ENCODE results near the gene PDGFA. TPM values are rescaled to one million over a fixed set of nuclear protein-coding genes. Genes with fewer than 3 reads are reported as not detected.

Gene PDGFA
- polyA plus RNA-seq, 1 donor (not counting 4 experiments of a cell fraction or from before 2014, with no cell fraction given) = 14.8 TPM

GRCh38 chr7:524800-525199, 5.2 kb upstream of the PDGFA start:
- Histone ChIP-seq H3K9me3 (ENCODE audit: control insufficient read depth, low read depth, low read length) (no peaks in the 10 kb centered on the region), H3K4me1 (ENCODE audit: control insufficient read depth, extremely low read depth, insufficient read depth, low read length) (peaks cover 27% of the 10 kb centered on the region), H4K20me1 (ENCODE audit: control insufficient read depth, extremely low read depth, insufficient read depth, low read length) (no peaks in the 10 kb centered on the region), H3K79me2 (ENCODE audit: control insufficient read depth, insufficient read depth, low read length) (no peaks in the 10 kb centered on the region), H3K9me1 (ENCODE audit: control insufficient read depth, extremely low read depth, insufficient read depth, low read length) (no peaks in the 10 kb centered on the region), H3K4me2 (ENCODE audit: control insufficient read depth, extremely low read depth, insufficient read depth, low read depth, low read length) (no peak overlapping the region), H3K4me3 (ENCODE audit: control insufficient read depth in 2 of 3, extremely low read depth in 1 of 3, insufficient read depth in 2 of 3, low read depth in 1 of 3, low read length in 3 of 3) (no peak overlapping the region), H3K27ac (ENCODE audit: control insufficient read depth, insufficient read depth, low read length) (no peak overlapping the region), H3K36me3 (ENCODE audit: control insufficient read depth in 2 of 2, extremely low read depth in 1 of 2, insufficient read depth in 2 of 2, low read length in 2 of 2) (no peaks in the 10 kb centered on the region), H3K9ac (ENCODE audit: control insufficient read depth, extremely low read depth, insufficient read depth, low read length) (no peak overlapping the region), H3K27me3 (ENCODE audit: control insufficient read depth, extremely low read depth, insufficient read depth, low read length) (peaks cover 30% of the 10 kb centered on the region), H2AFZ (ENCODE audit: control insufficient read depth, low read length) (no peak overlapping the region)
- TF ChIP-seq CTCF (optimal IDR thresholded peaks at IDR 0.05 in 1 of 3, IDR thresholded peaks at IDR 0.05 in 1 of 3, conservative IDR thresholded peaks at IDR 0.05 in 1 of 3; ENCODE audit: extremely low read depth in 1 of 3, insufficient read depth in 2 of 3, low read length in 3 of 3) (no peak), EZH2 (IDR thresholded peaks at IDR 0.05; ENCODE audit: low read length) (no peak)
- no peak for FAIRE-seq
- no peak for DNase-seq (ENCODE audit: low read depth, low spot score)
- dilution Hi-C loops (cut with MboI; ENCODE audit: extremely low pct_ligation_motif_present, low sequenced_read_pairs) = no loop called here

GRCh38 chr7:523347-524336, 4.0 kb upstream of the PDGFA start:
- no peaks in the 10 kb centered on the region for H4K20me1 ChIP-seq (ENCODE audit: control insufficient read depth, extremely low read depth, insufficient read depth, low read length)
- H3K36me3 ChIP-seq (ENCODE audit: control insufficient read depth in 2 of 2, extremely low read depth in 1 of 2, insufficient read depth in 2 of 2, low read length in 2 of 2) = no peaks in the 10 kb centered on the region
- no peaks in the 10 kb centered on the region for H3K9me1 ChIP-seq (ENCODE audit: control insufficient read depth, extremely low read depth, insufficient read depth, low read length)
- H3K9me3 ChIP-seq (ENCODE audit: control insufficient read depth, low read depth, low read length) = no peaks in the 10 kb centered on the region
- H3K27ac ChIP-seq (ENCODE audit: control insufficient read depth, insufficient read depth, low read length) = no peak overlapping the region
- H3K4me3 ChIP-seq (ENCODE audit: control insufficient read depth in 2 of 3, extremely low read depth in 1 of 3, insufficient read depth in 2 of 3, low read depth in 1 of 3, low read length in 3 of 3) = no peak overlapping the region
- DNase-seq (ENCODE audit: low read depth, low spot score) = no peak
- H2AFZ ChIP-seq (ENCODE audit: control insufficient read depth, low read length) = no peak overlapping the region
- no peak overlapping the region for H3K9ac ChIP-seq (ENCODE audit: control insufficient read depth, extremely low read depth, insufficient read depth, low read length)
- dilution Hi-C loops (cut with MboI; ENCODE audit: extremely low pct_ligation_motif_present, low sequenced_read_pairs) = no loop called here
- H3K79me2 ChIP-seq (ENCODE audit: control insufficient read depth, insufficient read depth, low read length) = peaks cover 4% of the 10 kb centered on the region
- H3K4me2 ChIP-seq (ENCODE audit: control insufficient read depth, extremely low read depth, insufficient read depth, low read depth, low read length) = no peak overlapping the region
- H3K4me1 ChIP-seq (ENCODE audit: control insufficient read depth, extremely low read depth, insufficient read depth, low read length) = peaks cover 27% of the 10 kb centered on the region
- TF ChIP-seq CTCF (optimal IDR thresholded peaks at IDR 0.05 in 1 of 3, IDR thresholded peaks at IDR 0.05 in 1 of 3, conservative IDR thresholded peaks at IDR 0.05 in 1 of 3; ENCODE audit: extremely low read depth in 1 of 3, insufficient read depth in 2 of 3, low read length in 3 of 3) (no peak), EZH2 (IDR thresholded peaks at IDR 0.05; ENCODE audit: low read length) (no peak)
- peaks cover 30% of the 10 kb centered on the region for H3K27me3 ChIP-seq (ENCODE audit: control insufficient read depth, extremely low read depth, insufficient read depth, low read length)
- FAIRE-seq = no peak
